Ramos (cell line): Measurements from ENCODE around the gene TERT.
"Not testable (repeated sequence)": the region's sequence is repeated elsewhere in the genome, so short reads cannot be mapped to it uniquely, and the experiment has no call there.

ENCODE experiments used
- in situ Hi-C: fragments of 300-500 bp; cut with MboI; formaldehyde crosslinking; loops from one replicate; pipeline ENCODE4 v1.14.3; 2022; ENCODE audit warnings: low sequenced_read_pairs; ENCODE audit not compliant: unreplicated experiment

Gene TERT

GRCh38 chr5:1267464-1267863 lies 27.4 kb downstream of the TERT start:
- in situ Hi-C loops, result not testable (repeated sequence)

DNA sequence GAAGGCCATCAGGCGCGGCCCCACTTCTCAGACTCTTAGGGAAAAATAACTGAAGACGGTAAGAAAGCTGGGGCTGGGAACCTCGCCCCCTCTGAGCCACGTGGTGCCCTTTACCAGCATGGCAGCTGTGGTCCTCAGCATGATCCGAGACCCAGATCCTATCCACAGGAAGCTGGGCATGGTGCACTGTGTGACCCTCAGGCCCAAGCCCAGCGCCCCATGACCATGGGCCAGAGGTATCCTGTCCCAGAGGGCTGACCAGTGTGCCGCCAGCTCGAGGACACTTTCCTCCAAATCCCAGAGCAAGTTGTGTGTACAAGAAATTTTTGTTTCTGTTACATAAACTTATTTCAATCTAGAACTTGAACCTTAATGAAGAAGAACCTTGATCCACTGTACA lies 28.1 kb downstream of the TERT start:
- in situ Hi-C loops, result no loop called here

GRCh38 chr5:1265461-1266455 lies 29.1 kb downstream of the TERT start:
- in situ Hi-C loops, result no loop called here

DNA sequence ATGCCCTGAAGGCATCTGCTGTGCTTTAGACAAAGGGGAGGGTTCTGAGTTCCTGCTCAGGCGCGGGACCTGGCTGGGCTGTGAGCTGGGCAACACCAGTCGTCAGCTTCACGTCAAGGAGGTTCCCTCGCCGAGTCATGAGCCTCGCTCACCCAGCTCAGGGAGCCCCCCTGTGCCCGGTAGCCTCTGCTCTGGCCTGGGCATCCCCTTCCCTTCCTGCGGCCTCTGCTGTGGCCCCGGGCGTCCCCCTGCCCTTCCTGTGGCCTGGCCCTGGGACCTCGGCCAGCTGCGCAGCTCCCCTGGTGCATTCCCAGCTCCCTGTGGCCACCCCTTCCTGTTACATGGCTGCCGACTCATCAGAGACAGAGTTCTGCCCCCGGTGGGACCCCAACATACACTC lies 29.8 kb downstream of the TERT start:
- in situ Hi-C loops, result no loop called here

DNA sequence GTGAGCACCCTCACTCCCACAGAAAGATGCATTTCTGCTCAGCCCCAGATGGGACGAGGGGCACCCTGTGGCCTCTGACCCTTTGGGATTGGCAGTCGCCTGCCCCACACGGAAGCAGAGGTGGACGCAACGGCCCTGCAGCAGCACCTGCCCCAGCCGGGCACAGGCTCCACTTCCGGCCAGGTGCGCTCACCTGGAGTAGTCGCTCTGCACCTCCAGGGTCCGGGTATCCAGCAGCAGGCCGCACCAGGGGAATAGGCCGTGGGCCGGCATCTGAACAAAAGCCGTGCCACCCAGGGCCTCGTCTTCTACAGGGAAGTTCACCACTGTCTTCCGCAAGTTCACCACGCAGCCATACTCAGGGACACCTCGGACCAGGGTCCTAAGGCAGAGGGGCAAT lies 30.7 kb downstream of the TERT start:
- in situ Hi-C loops, result no loop called here

DNA sequence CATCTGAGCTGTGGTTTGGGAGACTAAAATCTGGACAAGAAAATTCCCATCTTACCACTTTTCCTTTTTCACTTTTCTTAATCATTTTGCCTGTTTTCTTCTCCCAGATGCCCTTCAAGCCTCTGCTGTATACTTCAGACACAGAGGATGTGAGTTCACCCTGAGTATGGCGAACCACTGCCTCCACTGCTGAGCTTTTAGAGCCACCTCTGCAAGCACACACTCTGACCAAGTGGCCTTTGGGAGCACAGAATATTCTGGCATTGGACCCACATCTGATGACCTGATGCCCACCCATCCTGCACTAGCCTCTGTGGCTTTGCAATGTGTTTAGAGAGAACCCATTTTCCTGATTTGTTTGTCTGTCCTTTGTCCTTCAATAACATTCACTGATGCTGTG lies 32.5 kb downstream of the TERT start:
- in situ Hi-C loops, result no loop called here

DNA sequence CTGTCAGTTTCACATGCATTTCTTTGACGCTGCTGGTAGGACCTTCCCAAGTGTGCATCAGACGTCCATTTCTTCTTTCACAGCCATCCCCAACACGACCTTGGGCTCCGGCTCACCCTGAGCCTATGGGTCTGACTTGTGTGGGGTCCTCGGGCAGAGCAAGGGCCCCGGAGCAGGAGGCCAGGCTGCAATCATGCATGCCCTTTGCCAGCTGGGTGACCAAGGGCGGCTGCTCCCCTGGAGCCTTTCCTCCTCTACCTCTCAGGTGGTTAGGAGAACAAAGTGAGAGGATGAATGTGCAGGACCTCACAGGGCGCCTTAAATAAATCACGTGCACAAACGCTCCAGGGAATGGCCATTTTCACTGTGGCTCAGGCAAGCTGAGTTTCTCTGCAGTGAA lies 33.2 kb downstream of the TERT start:
- in situ Hi-C loops, result no loop called here

GRCh38 chr5:1259806-1260480 lies 34.9 kb downstream of the TERT start:
- in situ Hi-C loops, result no loop called here

GRCh38 chr5:1257841-1258240 lies 37.0 kb downstream of the TERT start:
- in situ Hi-C loops, result no loop called here

GRCh38 chr5:1257363-1257762 lies 37.5 kb downstream of the TERT start:
- in situ Hi-C loops, result no loop called here

GRCh38 chr5:1256776-1257175 lies 38.1 kb downstream of the TERT start:
- in situ Hi-C loops, result no loop called here

DNA sequence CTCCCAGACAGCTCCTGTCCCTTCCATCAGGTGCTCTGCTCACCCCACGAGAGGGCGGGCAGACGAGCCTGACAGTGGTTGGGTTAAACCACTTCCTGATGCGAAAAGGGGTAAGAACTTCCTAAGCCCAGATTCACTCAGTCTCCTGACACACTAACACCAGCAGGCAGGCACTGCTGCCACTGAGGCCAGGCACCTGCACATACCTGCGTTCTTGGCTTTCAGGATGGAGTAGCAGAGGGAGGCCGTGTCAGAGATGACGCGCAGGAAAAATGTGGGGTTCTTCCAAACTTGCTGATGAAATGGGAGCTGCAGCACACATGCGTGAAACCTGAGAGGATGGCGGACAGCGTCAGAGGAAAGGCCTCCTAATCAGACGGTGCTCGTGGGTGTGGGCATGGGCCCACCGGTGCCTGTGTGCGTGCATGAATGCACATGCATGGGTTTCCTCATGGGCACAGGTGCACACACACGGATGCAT lies 39.7 kb downstream of the TERT start:
- in situ Hi-C loops, result no loop called here

GRCh38 chr5:1254196-1254595 lies 40.7 kb downstream of the TERT start:
- in situ Hi-C loops, result no loop called here

GRCh38 chr5:1253456-1254105 lies 41.3 kb downstream of the TERT start:
- in situ Hi-C loops, result no loop called here

DNA sequence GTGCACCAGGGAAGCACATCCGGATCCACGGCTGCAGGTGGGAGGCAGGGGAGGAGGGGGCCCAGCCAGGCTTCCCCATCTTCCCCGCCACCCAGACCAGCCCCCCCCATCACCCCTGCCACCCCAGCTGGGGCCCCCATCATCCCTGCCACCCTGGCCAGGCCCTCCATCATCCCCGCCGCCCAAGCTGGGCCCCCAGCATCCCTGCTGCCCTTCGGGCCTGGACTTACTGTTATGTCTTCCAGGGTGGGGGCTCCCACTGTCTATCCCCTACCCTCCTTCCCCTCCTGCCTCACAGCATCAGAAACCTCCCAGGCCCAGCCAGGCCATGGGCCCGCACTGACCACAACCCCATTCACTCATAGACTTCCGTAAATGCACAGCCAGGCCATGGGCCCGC lies 42.2 kb downstream of the TERT start:
- in situ Hi-C loops, result no loop called here

DNA sequence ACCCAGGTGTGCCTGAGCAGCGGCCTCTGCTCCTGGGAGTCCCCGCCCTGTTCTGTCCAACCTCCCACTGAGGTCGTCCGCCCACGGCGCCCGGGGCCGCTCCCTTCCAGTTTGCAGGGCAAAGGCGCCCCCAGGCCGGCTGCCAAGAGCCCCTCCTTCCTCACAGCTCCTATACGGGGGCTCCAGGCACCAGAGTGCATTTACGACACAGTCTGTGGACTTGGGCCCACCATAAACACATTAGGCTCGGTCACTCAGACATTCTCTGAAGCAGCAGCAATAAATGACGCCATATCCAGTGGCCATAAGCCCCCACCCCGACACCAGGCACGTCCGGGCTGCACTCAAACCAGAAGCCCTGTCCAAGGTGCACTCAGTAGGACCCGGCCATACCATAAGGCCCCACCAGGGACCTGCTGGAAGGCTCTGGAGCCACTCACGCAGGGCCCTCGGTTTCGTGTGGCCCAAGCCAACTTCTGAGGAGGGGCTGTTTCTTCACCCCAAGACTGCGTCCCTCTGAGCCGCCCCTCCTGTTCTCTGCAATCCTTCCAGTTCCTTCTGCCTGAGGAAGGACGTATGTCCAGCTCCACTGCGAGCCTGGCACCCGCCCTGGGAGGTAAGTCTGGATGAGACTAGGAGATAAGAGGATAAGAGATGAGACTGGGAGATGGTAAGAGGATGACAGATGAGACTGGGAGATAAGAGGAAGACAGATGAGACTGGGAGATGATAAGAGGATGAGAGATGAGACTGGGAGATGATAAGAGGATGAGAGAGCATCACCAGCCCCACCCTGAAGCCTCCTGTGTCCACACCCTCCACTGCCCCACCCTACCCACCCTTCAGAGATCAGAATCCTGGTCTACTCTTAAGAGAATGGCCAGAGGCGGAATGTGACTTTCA lies 42.9 kb downstream of the TERT start:
- in situ Hi-C loops, result no loop called here

DNA sequence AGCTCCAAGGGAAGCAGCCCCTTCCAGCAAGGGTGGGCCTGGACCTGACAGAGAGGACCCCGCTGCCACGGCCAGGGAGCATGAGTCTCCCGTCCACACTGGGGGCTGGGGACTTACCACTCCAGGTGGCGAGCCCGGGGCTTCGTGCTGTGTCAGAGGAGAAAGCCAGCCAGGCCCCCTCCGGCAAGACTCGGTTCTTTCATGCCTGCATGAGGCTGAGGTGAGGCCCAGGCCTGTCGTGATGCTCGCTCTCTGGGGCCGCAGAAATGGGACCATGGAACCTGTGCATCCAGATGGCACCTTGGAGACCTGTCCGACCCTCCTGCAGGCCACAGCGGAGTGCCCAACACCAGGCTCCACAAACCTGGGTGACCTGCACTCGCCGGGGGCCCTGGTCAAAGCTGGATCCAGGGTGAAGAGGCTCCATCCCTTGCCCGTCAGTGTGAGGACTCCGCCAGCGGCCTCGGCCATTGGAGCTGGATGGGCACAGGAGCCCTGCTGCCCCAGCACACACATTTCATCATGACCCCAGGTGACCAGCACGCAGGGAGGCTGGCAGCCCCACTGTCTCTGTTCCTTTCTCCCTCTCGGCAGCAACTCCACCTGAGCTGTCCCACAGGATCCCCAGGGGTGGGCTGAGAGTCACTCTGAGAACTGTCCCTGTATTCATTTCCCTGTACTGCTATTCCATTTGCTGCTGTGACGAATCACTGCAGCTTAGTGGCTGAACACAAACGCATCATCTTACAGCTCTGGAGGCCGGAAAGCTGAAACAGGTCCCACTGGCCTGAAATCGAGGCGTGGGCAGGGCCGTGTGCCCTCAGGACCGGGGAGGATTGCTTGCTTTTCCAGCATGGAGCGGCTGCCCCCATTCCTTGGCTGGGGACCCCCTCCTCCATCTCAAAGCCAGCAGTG lies 45.2 kb downstream of the TERT start:
- in situ Hi-C loops, result no loop called here

DNA sequence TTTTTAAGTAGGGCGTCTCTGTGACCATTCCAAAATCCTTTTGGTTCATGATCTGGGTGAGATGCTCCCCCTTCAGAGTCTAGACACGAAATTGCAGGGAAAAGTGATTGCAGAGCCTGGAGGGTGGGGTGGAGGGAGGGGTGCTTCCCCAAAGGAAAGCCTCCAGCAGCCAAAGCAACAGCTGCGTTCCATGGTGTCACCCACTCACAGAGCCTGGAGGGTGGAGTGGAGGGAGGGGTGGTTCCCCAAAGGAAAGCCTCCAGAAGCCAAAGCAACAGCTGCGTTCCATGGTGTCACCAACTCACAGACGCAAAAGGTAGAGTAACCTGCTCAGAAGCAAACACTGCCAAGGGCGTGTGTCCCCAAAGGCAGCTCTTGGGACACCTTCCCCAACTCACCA lies 47.1 kb downstream of the TERT start:
- in situ Hi-C loops, result no loop called here
